ENCODE measurements around the gene MTRF1L.

- TF ChIP-seq POLR2AphosphoS5 (IDR thresholded peaks at IDR 0.05; ENCODE audit: low read depth, low read length) (no peak), POLR2A (IDR thresholded peaks at IDR 0.05; ENCODE audit: low read depth, low read length) (no peak), TAF1 (IDR thresholded peaks at IDR 0.05; ENCODE audit: borderline replicate concordance, low read depth, low read length) (no peak)
Observed at GRCh38 chr6:152975204-152975915, 27.1 kb downstream of the MTRF1L start.
